ENCODE measurements around the gene SFRP2.

GRCh38 chr4:153832720-153833287 lies 43.9 kb upstream of the SFRP2 start:
- TF ChIP-seq POLR2AphosphoS5 (IDR thresholded peaks at IDR 0.05): no peak
- no peak for TF ChIP-seq POLR2A (IDR thresholded peaks at IDR 0.05)

Data from stomach (tissue), 4 donors.